GM21390 (cell line): Measurements from ENCODE around the gene RPL19.

ENCODE experiments used
- ATAC-seq: cut with Tn5 transposase; IDR thresholded peaks from one replicate; pipeline ENCODE4 v1.9.1; 2021; ENCODE audit not compliant: unreplicated experiment

RPL19 gene

DNA sequence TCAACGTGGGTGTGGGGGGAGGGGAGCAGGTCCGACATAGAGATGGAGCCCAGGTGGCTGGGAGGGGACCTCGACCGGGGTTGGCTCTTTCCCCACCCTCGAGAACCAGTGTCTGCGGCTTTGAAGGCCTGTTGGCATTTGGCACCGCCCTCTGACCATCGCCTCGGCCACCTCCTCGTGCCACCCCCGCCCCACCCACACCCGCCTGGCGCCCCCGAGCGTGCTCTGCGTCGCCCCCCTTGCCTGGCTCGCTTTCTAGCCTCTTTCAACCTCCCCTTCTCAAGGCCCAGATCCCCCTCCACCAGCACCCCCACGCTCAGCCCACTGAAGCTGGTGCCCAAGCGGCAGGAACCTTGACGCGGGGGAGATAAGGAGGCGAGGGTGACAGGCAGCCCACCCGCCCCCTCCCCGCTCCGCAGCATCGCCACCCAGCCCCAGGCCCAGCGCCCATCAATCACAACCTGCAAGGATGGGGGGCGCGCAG is 3.2 kb upstream of the RPL19 start:
- no peak for ATAC-seq

DNA sequence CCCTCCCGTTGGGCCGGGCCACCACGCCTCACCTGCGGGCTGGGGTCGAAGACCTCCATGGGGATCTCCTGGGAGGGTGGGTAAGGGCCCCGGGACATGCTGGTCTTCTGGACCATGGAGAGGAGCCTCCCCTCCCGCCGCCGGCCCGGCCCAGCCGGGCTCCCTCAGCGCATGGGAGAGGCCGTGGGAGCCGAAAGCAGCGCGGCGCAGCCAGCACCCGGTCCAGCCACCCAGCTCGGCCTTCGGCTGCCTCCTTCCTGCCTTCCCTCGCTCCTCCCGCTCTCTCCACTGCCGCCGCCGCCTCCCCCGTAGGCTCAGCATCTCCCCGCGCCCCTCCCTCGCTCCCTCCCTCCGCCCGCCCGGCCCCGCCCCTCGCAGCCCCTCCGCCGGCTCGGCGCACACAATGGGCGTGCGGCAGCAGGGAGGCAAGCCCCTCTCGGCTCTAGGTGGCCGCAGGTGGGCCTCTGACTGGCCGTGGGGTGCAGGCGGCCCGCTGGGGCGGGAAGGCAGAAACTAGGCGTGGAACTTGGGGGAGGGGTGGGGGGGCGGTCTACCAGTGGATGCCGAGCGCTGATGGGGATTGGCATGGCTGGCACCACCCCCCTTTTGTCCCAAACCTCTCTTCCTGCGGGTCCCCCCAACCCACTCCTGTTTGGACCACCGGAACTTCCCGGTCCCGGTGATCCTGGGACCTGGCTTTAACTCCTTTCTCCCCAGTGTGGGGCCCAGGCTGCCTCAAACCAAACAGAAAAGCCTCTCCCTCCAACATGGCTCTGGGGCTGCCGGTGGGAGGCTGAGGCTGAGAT is 2.5 kb upstream of the RPL19 start, which contains the start of gene CACNB1:
TSS of gene CACNB1 (minus strand) at position 290 of the 806 bp plus-strand sequence. CDS start at position 116, 174 bp downstream.
- no peak for ATAC-seq

DNA sequence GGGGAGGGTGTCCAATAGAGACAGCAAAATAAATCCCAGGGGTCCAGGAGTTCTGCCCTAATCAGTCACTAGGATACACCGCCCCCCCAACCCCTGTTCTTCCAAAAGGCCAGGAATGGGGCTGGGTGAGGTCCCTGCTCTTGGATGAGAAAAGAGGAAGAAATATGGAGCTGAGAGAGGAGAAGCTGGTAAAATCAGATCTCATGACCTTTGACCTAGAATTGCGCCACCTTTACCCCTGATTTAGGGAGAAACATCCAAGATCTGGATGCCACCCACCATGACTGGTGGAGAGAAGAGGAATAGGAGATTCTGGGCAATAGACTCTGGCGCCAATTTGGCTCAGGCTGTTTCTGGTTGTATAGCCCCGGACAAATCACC is 1.9 kb upstream of the RPL19 start:
- no peak for ATAC-seq

DNA sequence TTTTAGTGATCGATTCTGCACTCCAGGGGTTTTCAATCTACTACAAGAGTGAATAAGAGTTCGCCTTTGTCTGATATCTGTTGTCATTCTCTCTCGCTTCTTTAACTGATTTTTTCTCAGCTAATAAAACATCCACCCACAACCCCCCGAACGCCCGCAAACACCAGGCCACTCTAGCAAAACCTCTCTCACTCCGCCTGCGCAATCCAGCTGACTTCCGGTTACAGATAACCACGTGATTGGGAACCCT is 338 bp upstream of the RPL19 start:
- peak; percentile 53 for ATAC-seq

DNA sequence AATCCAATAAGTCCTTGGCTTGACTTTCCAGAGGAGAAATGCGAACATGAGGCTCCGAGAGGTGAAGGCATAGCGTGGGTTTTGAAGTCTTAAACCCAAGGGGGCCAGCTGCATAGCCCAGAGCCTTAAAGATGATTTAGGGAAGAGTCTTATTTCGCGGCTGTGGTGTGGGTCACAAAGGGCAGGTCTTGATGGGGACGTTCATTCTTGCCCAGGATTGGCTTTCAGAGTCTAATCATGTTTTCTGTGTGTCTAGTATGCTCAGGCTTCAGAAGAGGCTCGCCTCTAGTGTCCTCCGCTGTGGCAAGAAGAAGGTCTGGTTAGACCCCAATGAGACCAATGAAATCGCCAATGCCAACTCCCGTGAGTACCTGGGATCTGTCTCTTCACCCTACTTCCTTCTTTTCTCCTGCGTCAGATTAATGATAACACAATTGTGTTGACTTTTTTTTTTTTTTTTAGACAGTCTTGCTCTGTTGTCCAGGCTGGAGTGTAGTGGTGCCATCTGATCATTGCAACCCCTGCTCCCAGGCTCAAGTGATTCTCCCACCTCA is 951 bp downstream of the RPL19 start:
- ATAC-seq: no peak

DNA sequence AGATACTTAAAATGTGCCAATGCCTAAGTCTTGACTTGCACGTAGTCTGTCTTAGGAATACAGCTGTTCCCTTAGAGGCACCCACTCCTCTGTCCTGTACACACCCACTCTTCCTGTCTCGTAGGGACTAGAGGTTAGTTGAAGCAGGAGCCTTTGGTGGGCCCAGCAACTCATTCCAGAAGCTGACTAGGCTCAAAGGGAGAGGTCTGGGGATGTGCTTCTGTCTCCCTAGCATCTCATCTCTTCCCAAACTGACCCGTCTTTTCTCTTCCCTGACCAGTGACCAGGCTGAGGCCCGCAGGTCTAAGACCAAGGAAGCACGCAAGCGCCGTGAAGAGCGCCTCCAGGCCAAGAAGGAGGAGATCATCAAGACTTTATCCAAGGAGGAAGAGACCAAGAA is 4.2 kb downstream of the RPL19 start:
- no peak for ATAC-seq

DNA sequence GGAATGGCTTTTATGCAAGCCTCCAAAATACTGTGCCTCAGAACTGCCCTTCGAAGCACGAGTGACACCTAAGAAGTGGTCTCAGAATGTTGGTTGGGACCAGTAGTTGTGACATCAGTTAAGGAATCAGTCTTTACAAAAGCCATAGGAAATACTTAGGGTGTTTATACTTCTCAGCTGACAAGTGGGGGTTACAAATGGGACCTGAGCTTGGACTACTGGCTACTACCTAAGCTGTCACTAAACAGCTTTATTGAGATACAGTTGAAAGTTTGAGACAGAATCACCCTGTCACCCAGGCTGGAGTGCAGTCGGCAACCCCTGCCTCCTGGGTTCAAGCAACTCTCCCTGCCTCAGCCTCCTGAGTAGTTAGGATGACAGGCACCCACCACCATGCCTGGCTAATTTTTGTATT is 5.0 kb downstream of the RPL19 start:
- no peak for ATAC-seq

DNA sequence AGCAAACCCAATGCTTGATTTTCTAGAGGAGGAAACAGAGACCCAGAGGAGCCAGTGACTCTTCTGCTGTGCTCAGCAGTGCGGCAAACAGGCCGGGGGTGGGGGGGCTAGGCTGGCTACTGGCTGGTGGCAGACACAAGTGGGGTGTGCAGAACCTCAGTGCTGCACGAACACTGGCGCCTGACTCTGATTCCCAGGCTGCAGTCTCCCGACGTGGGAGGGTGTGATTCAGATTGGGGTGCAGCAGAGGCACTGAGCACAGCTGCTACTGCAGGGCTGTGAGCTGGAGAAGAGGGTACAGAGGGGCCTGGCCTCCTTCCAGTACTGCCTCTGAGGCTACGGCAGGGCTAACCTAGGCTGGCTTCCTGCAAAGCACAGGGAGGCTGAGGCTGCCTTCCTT is 8.1 kb downstream of the RPL19 start:
- ATAC-seq: no peak

DNA sequence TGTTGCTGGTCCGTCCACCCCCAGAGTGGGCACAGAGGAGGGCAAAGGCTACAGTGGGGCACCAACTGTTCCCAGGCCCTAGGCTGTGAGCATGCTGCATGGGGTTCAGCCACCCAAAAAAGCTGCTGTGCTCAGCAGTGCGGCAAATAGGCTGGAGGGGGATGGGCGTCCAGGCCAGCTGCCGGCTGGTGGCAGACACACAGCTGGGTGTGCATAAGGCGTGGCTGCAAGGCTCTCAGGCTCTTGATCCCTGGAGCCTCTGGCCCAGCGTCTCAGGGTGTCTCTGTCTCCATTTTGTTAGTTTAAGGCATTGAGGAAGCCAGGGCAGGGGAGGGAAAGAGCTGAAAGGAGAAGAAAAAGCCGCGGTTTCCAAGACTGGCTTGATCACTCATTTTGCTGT is 8.8 kb downstream of the RPL19 start:
- ATAC-seq: peak; percentile 67

DNA sequence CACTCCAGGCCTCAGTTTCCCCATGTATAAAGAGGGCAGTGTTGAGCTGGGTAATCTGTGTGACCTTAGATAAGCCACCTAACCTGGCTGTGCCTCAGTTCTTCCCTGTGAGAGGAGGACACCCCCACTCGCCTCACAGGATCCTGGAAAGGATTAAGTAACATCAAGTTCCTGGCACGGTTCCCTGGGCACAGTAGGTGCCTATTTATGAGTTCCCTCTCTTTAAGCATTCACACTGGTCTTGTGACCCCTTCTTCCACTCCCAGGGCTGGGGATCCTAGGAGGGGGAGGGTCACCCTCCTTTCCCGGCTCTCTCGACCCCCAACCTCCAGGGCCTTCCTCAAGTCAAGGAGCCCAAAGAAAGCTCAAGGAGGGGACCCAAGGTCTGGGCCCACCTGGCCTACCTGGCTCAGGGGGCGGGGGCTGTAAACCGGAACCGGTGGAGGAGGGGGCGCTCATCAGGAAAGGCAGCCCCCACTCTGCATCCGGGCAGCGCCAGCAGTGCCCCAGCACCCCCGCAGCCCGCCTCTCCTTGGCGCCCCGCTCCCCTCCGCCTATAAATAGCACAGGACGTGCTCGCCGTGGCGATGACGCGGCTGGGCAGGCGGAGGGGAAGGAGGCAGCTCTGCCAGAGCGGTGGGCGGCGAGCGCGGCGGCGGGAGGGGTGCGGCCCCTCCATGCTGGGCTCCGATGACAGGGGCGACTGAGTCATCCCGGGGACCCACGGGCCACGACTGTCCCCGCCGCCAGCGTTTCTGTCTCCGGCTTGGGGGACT is 9.4 kb downstream of the RPL19 start:
- no peak for ATAC-seq

DNA sequence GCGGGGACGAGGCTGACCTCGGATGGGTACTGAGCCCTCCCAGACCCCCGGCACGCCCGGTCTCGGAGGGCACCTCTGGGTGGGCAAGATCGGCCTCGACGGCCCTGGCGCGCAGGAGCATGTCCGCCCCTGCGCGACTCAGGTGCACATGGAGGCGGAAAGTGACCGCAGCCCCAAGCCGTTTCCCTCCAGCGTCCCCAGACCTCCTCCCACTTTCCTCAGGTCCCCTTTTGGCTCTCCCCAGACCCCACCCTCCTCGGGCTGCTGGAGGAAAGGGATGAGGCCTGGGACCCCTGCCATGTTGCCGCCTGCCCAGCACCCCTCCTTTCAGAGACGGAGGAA is 10.0 kb downstream of the RPL19 start:
- ATAC-seq: no peak

DNA sequence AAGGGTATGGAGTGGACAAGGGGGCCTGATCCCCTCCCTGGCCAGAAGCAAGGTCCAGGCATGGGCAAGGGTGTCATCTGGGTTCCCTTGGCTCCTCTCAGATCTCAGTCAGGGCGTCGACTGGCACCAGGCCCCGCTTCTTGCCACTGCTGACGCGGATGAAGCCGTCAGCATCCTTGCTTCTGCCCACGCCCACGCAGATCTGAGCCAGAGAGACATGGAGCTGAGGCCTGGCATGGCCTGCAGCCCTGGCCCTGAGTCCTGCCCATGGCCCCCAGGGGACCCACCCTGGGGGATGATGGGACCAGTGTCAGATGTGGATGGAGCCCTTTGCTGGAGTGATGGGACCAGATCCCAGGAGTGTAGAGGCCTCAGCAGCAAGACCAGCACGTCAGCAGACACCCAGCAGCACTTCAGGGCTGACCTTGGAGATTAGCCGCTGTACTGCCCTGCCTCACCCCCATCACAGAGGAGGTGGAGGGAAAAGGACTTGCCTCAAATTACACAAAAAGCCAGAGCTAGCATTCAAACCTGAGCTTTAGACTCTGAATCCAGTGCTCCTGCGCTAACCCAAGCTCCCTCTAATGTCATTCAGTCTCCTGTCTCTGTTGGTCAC is 12.2 kb downstream of the RPL19 start:
- no peak for ATAC-seq

DNA sequence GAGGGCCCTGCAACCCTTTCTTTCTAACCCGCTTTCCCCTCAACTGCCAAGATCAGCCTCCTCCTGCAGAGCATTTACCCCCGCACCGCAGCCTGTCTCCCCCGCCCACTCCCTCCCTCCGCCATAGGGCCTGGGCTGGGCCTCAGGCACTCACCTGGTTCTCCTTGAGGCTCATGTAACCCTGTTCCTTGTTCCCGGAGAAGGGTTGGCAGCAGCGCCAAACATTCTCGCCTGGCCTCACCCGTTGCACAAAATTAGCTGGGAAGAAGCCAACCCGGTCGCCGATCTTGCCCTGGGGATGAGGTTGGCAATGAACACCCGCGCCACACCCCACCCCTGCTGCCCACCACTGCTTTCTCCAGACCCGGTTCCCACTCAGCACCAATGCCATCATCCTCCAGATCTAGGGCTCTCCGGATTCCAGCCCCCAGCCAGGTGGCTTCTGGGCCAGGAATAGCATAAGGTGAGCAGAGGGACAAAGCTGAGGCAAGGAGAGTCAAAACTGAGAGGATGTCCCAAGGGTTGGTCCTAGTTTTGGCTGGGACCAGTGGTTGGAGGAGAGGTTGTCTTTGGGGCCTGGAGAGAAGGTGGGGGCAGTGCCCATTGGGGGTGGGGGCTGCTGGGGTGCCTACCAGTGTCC is 12.9 kb downstream of the RPL19 start:
- ATAC-seq: no peak

DNA sequence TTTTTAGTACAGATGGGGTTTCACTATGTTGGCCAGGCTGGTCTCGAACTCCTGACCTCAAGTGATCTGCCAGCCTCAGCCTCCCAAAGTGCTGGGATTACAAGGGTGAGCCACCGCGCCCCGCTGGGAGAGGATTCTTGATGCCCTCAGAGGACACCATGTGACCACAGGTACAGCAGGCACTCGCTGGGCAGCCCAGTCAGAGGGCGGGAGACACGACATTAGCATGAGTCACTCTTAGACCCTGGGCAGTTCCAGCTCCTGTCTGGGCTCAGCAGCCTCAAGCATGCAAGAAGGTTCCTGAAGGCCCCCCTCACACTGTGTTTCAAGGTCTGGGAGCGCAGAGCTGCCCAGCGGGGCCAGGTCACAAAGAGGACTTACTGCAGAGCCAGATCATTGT is 13.8 kb downstream of the RPL19 start:
- no peak for ATAC-seq

DNA sequence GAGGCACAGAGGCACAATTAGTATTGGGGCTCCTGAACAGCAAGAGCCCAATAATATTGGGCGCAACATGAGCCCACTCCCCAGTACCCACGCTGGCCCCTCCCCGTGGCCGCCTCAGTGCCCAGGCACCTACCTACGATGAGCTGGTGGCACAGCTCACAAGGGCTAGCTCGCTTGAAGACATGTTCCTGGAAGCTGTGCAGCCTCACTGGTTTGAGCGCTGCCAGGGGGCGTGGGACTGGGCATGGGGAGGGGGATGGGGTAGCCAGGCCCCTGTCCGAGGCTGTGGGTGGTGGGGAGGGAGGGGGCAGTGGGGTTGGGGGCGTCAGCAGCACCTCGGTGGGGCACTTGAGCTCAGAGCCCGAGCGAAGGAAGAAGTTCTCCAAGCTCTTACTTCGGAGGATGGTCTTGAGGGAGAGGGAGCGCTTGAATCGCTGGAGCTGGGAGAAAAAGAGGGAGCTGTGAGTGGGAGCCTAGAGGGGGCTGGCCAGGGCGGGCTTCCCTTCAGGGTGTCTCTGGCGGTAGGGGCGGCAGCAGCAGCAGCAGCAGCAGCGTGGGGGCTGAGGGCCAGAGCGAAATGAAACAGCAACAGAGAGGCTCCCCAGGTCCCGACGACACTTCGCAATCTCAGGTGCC is 17.8 kb downstream of the RPL19 start:
- ATAC-seq: no peak

DNA sequence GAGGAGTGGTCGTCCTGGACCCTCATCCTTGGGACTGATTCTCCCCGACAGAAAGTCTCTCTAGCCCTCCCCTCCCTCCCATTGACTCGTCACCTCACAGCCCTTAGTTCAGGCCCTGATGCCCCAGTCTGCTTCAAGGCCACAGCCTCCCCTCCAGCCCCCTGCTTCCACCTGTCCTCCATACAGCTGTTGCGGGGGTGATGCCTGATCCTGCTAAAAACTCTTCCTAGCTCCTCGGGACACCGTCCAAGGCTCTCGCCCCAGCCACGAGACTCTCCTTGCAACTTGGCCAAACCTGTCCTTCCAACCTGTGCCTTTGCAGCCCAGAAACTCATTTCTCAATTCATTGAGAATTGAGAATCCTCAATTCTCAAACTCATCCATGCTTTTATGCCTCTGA is 18.8 kb downstream of the RPL19 start:
- ATAC-seq: no peak

DNA sequence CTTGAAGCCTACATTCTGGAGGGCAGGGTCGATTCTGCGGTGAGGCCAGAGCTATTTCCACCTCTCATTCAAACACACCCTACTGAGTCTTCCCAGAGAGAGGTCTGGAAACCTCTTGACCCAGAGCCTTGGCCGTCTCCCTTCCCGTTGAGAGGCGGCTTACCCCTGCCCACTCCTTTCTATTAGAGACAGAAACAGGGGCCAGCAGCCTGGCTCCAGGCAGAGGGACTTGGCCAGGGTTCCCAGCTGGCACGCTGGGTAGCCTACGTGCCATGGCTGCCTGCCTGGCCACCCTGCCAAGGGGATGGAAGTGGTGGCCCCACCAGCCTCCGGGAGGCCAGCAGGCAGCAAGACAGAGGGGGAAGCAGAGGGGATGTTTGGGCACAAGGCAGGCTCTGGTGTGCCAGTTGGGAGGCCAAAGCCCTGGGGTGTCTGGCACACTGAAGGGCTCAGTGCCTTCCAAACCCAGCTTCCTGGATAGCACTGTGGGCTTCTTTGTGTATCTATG is 19.6 kb downstream of the RPL19 start:
- ATAC-seq: no peak

DNA sequence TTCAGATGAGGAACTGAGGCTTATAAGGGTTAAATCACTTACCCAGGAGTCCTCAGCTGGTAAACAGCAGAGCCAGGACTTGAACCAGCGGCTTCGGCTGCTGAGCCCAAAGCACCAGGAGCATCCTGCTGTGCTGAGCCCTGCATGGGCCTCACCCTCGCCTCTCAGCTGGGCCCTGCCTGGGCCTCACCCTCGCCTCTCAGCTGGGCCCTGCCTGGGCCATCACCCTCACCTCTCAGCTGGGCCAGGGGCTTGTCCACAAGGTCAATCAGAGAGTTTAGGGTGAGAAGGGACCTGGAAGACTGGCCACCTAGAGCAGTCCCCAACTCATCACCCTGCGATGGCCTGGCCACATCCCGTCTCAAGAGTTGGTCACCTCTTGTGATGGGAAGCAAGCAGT is 21.5 kb downstream of the RPL19 start:
- ATAC-seq: no peak

DNA sequence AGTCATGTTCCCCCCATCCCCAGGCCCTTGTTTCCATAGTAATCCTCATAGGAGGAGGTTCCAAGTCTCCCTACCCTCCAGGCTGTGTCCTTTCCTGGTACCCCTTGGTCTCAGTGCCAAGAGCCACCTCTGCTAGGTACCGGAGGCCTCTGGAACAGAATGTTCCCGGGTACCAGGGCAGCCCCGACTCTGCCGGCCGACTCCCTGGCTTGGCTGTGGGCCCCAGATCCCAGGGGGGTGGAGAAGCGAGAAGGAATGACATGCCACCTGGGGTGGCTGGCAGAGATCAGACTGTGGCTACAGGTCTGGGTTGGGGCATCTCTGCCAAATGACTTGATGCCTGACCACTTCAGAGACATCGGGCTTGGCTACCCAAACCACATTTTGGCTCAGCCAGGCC is 22.1 kb downstream of the RPL19 start:
- no peak for ATAC-seq

DNA sequence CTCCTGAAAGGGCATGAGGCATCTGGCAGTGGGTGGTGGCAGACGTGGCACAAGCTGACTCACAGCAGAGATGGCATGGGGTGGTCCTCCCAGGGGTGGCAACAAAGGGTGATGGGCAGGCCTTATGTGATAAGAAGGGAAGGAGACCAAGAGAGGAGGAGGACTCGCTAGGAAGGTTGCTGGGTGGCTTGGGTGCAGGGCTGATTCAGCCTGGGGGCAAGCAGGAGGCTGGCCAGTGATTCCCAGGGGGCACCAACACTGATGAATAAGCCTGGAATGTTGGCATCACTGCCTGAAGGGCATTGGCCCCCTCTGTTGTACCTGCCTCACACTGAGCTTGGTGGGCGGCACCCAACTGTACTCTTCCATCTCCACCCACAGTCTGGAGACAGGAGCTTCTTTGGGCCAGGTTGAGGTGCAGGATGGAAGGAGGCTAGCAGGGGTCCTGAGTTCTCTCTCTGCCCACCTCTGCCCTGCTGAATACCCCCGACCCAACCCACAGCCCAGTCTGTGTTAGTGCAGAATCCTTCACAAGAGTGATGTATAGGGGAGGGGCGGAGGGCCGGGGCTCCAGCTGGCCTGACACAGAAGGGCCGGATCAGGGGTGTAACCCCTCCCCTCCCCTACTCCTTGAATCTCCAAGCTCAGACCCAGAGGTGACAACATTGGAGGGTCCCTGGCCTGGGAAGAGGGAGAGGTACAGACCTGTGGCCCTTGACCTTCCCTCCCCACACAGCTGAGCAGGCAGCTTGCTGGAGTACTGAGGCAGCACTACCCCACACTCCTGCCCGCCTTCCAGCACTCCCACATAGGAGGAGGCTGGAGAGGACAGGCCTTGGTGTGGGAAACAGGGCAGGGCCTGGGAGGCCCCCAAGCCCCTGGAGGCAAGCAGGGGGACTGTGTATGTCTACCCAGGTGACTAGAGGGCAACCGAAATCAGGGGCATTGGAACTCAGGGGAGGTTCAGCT is 23.1 kb downstream of the RPL19 start:
- no peak for ATAC-seq
